Kidney (tissue), 14 donors: ENCODE data around the gene WDR86. TPM values are rescaled to one million over a fixed set of nuclear protein-coding genes. Genes with fewer than 3 reads are reported as not detected.

ENCODE experiments used
- DNase-seq, 5 donors: peaks; one replicate each; pipeline ENCODE4 v3.0.0-alpha.2; 2013 to 2020
- FAIRE-seq: peaks from 2 replicates; lab custom pipeline; 2012; peaks lifted over from hg19 to GRCh38; lab: Jason Lieb, UNC
- H3K27ac ChIP-seq, 2 donors: one replicate each; pipeline ENCODE4 v1.7.0; 2013; ENCODE audit warnings: low read depth in 2 of 2, low read length in 2 of 2, inconsistent platforms in 1 of 2
- H3K27me3 ChIP-seq: one replicate; pipeline ENCODE4 v1.7.1; 2013; ENCODE audit warnings: low read length, inconsistent platforms; ENCODE audit not compliant: control insufficient read depth, insufficient read depth
- H3K36me3 ChIP-seq, 3 donors: one replicate each; pipeline versions ENCODE4 v1.7.0 to v1.7.1; 2013; ENCODE audit warnings: low read length in 3 of 3, control low read depth in 1 of 3, inconsistent platforms in 1 of 3; ENCODE audit not compliant: insufficient read depth in 3 of 3, control insufficient read depth in 2 of 3
- H3K4me1 ChIP-seq, 3 donors: one replicate each; pipeline versions ENCODE4 v1.7.0 to v1.7.1; 2013; ENCODE audit warnings: low read length in 3 of 3, inconsistent platforms in 1 of 3, low read depth in 1 of 3; ENCODE audit not compliant: control insufficient read depth in 2 of 3, insufficient read depth in 2 of 3
- H3K4me3 ChIP-seq, 3 donors: one replicate each; pipeline versions ENCODE4 v1.7.0 to v1.8.1; 2013; ENCODE audit warnings: low read length in 3 of 3, control low read depth in 1 of 3, inconsistent platforms in 1 of 3
- H3K9ac ChIP-seq, 3 donors: one replicate each; pipeline versions ENCODE4 v1.7.0 to v1.7.1; 2013; ENCODE audit warnings: low read length in 3 of 3, control low read depth in 1 of 3, inconsistent platforms in 1 of 3
- H3K9me3 ChIP-seq, 3 donors: one replicate each; pipeline versions ENCODE4 v1.7.0 to v1.7.1; 2013; ENCODE audit warnings: low read length in 3 of 3, control low read depth in 1 of 3, inconsistent platforms in 1 of 3; ENCODE audit not compliant: control insufficient read depth in 2 of 3, insufficient read depth in 1 of 3
- CTCF ChIP-seq: IDR thresholded peaks from 3 replicates; pipeline ENCODE4 v1.5.1; 2012; ENCODE audit warnings: mild to moderate bottlenecking, moderate library complexity, borderline replicate concordance; ENCODE audit not compliant: insufficient read depth; ENCODE audit errors: extremely low read depth
- intact Hi-C: fragments of 100-400 bp; cut with DNase I; formaldehyde crosslinking; loops from one replicate; pipeline ENCODE4 v1.11.1; 2022
- polyA plus RNA-seq: library from polyadenylated mRNA; stranded (reverse); fragments of 350-450 nt; fragmentation: Illumina TruSeq; extraction: RNeasy Lipid Tissue Mini Kit (QIAGEN cat#74804); gene quantifications from one replicate; pipeline ENCODE4 v1.2.3, GENCODE V29; 2014; ENCODE audit warnings: low read depth, low replicate concordance; ENCODE audit not compliant: insufficient read depth
- total RNA-seq: library from RNA; stranded (reverse); fragmentation: NEBNext Ultra II Directional; extraction: Animal tissue kit (Norgen Biotek cat#: 25700); gene quantifications from one replicate; pipeline ENCODE4 v1.2.1, GENCODE V29; 2021
- donor health status: control.
- donor health status: control.
- donor health status: control.
- donor health status: control.
- donor health status: control.
- donor health status: DM: yes; HTN: yes; CAD: no.
- donor health status: Normal renal cell carcinoma (clear cell type).

Gene WDR86
- total and polyA plus RNA-seq, 2 donors from 2014 or later, result 1.8 to 5.9 TPM

- Histone ChIP-seq H3K9ac (no peak overlapping the region), H3K4me1 (no peaks in the 10 kb centered on the region), H3K4me3 (no peak overlapping the region), H3K9me3 (no peaks in the 10 kb centered on the region), H3K27ac (no peak overlapping the region), H3K36me3 (peaks cover 0 to 38% (median 19%) of the 10 kb centered on the region in 3 donors), H3K27me3 (no peaks in the 10 kb centered on the region)
- FAIRE-seq (no peak), DNase-seq (no peak)
- TF ChIP-seq CTCF, result no peak
- intact Hi-C loops, result loop anchor here (10.0 kb wide), 1 partner anchor 81 kb away; no protein-coding TSS in a partner anchor
Measured at GRCh38 chr7:151374139-151374538, 35.7 kb downstream of the WDR86 start.

- H3K36me3 ChIP-seq, result peaks cover 0 to 38% (median 19%) of the 10 kb centered on the region in 3 donors
- H3K27me3 ChIP-seq, result no peaks in the 10 kb centered on the region
- TF ChIP-seq CTCF, result no peak
- no peak overlapping the region for H3K9ac ChIP-seq
- no peaks in the 10 kb centered on the region for H3K4me1 ChIP-seq
- DNase-seq (peak in 1 of 5 donors; percentile 56), FAIRE-seq (no peak)
- H3K9me3 ChIP-seq, result no peaks in the 10 kb centered on the region
- H3K27ac ChIP-seq, result no peak overlapping the region
- no peak overlapping the region for H3K4me3 ChIP-seq
- intact Hi-C loops, result loop anchor here (10.0 kb wide), 1 partner anchor 81 kb away; no protein-coding TSS in a partner anchor
Measured at GRCh38 chr7:151373599-151373998, 36.2 kb downstream of the WDR86 start.

DNA sequence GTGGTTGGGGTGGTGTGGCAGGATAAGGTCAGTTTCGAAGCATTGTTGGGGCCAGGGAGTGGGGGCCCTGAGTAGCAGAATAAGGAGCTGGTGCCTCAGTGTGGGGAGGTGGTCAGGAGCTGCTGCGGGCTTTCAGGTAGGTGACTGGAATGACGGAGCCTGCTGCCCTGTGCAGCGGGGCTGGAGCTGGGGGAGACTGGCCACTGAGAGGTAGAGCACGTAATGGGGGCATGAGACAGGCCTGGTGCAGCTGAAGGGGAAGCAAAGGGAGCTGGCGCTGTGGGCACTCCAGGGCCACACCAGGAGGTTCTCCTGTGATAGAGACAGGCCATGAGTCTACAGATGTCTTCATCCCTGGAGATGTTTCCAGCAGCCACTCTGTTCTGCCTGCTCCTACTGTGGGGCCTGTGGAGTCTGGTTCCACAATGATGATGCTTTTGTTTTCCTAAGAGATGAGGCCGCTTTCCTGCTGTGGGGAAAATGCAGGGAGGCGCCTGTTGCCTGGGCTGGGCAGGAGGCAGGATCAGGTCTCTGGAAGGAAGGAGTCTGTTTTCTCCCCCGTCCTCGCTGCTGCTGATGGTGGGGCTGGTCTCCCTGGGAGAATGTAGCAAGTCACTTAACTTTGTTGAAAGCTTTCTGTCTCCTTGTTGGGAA is 37.1 kb downstream of the WDR86 start:
- Histone ChIP-seq H3K4me3 (no peak overlapping the region), H3K4me1 (peaks cover 0 to 4% (median 0%) of the 10 kb centered on the region in 3 donors), H3K27ac (no peak overlapping the region), H3K9ac (no peak overlapping the region), H3K36me3 (peaks cover 0 to 34% (median 19%) of the 10 kb centered on the region in 3 donors), H3K27me3 (no peaks in the 10 kb centered on the region), H3K9me3 (no peaks in the 10 kb centered on the region)
- intact Hi-C loops, result loop anchor here (10.0 kb wide), 1 partner anchor 82 kb away; no protein-coding TSS in a partner anchor
- no peak for TF ChIP-seq CTCF
- no peak for FAIRE-seq
- DNase-seq, result peak; percentile 24 to 36 (median 28)
